Upper lobe of right lung (tissue), 1 donor: ENCODE measurements around the gene TSPAN14. TPM values are rescaled to one million over a fixed set of nuclear protein-coding genes. Genes with fewer than 3 reads are reported as not detected.

ENCODE experiments used
- ATAC-seq: fragments of 200-7000 bp; cut with Tn5 transposase; one replicate; pipeline ENCODE4 v1.9.1; 2020; ENCODE audit warnings: mild to moderate bottlenecking, moderate library complexity
- DNase-seq: peaks from one replicate; pipeline ENCODE4 v3.0.0-alpha.2; 2020
- H3K27ac ChIP-seq: fragments of 200-600 bp; one replicate; pipeline ENCODE4 v1.8.0; 2022
- H3K27me3 ChIP-seq: fragments of 200-600 bp; one replicate; pipeline ENCODE4 v1.8.0; 2022; ENCODE audit warnings: mild to moderate bottlenecking
- H3K36me3 ChIP-seq: fragments of 200-600 bp; one replicate; pipeline ENCODE4 v1.8.0; 2022
- H3K4me1 ChIP-seq: fragments of 200-600 bp; one replicate; pipeline ENCODE4 v1.8.0; 2022
- H3K4me3 ChIP-seq: fragments of 200-600 bp; one replicate; pipeline ENCODE4 v1.8.0; 2022; ENCODE audit warnings: mild to moderate bottlenecking
- H3K9me3 ChIP-seq: fragments of 200-600 bp; one replicate; pipeline ENCODE4 v1.8.0; 2022
- intact Hi-C: fragments of 100-400 bp; cut with DNase I; formaldehyde crosslinking; loops from one replicate; pipeline ENCODE4 v1.11.0; 2022
- total RNA-seq: library from RNA; stranded (reverse); fragmentation: NEBNext Ultra II Directional; extraction: Animal tissue kit (Norgen Biotek cat#: 25700); gene quantifications from one replicate; pipeline ENCODE4 v1.2.1, GENCODE V29; 2021
- TF ChIP-seq, protein P1 (sequence below): fragments of 200-600 bp; IDR thresholded peaks from one replicate; pipeline ENCODE4 v1.8.0; 2022; ENCODE audit warnings: antibody characterized with exemption
- donor health status: DM: no; HTN: yes; CAD: no; lungs with severe emphysema.

The TSPAN14 gene
- total RNA-seq, 1 donor from 2014 or later = 157 TPM

GRCh38 chr10:80518807-80519360, 64.8 kb downstream of the TSPAN14 start:
- peaks cover 83% of the 10 kb centered on the region for H3K36me3 ChIP-seq
- H3K27me3 ChIP-seq = no peaks in the 10 kb centered on the region
- intact Hi-C loops = no loop called here
- no peak overlapping the region for H3K27ac ChIP-seq
- peaks cover 16% of the 10 kb centered on the region for H3K4me1 ChIP-seq
- TF ChIP-seq, protein P1, sequence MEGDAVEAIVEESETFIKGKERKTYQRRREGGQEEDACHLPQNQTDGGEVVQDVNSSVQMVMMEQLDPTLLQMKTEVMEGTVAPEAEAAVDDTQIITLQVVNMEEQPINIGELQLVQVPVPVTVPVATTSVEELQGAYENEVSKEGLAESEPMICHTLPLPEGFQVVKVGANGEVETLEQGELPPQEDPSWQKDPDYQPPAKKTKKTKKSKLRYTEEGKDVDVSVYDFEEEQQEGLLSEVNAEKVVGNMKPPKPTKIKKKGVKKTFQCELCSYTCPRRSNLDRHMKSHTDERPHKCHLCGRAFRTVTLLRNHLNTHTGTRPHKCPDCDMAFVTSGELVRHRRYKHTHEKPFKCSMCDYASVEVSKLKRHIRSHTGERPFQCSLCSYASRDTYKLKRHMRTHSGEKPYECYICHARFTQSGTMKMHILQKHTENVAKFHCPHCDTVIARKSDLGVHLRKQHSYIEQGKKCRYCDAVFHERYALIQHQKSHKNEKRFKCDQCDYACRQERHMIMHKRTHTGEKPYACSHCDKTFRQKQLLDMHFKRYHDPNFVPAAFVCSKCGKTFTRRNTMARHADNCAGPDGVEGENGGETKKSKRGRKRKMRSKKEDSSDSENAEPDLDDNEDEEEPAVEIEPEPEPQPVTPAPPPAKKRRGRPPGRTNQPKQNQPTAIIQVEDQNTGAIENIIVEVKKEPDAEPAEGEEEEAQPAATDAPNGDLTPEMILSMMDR = no peak
- no peak for DNase-seq
- peak; percentile 3 for ATAC-seq
- no peak overlapping the region for H3K4me3 ChIP-seq
- H3K9me3 ChIP-seq = no peaks in the 10 kb centered on the region

DNA sequence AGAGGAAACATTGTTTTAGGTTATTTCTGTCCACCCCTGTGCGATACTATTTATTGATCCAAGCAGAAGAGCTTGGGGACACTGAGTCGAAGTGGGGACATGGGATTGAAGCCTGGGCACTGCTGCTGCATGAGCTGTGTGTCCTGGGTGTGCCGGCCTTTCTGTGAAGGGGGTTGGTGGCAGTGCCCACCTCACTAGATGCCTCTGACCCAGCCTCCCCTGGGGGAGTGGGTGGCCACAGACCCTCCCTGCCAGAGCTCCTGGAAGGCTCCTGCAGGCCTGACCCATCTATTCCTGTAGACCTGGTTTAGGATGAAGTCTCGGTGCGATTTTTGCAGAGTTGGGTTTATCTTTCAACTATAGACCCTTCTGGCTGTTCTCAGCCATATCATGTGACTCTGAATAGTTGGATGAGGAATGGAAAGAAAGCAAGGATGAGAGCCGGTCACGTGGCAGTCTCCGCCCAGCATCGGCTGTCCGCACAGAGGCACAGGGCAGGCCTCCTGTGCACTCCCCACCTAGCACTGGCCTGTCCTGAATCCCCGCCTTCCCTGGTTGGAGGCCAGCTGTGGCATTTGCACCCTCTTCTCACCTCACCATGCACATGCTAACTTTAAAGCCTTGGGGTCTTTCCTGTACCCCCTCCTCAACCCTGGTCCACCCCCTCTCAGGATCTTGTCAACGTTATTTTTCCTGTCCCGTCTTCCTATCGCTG, 66.0 kb downstream of the TSPAN14 start:
- no peak for DNase-seq
- no peaks in the 10 kb centered on the region for H3K27me3 ChIP-seq
- ATAC-seq = no peak
- intact Hi-C loops = no loop called here
- peaks cover 21% of the 10 kb centered on the region for H3K4me1 ChIP-seq
- peaks cover 71% of the 10 kb centered on the region for H3K36me3 ChIP-seq
- H3K9me3 ChIP-seq = no peaks in the 10 kb centered on the region
- TF ChIP-seq, protein P1 = no peak
- no peak overlapping the region for H3K27ac ChIP-seq
- no peak overlapping the region for H3K4me3 ChIP-seq

- TF ChIP-seq, protein P1 = no peak
- Histone ChIP-seq H3K9me3 (no peaks in the 10 kb centered on the region), H3K4me3 (no peak overlapping the region), H3K36me3 (peaks cover 63% of the 10 kb centered on the region), H3K27me3 (no peaks in the 10 kb centered on the region), H3K4me1 (peaks cover 29% of the 10 kb centered on the region), H3K27ac (no peak overlapping the region)
- DNase-seq (no peak), ATAC-seq (no peak)
- intact Hi-C loops = no loop called here
Observed at GRCh38 chr10:80520661-80521470, 66.8 kb downstream of the TSPAN14 start.

- no peak for DNase-seq
- Histone ChIP-seq H3K9me3 (no peaks in the 10 kb centered on the region), H3K27ac (no peak overlapping the region), H3K36me3 (peaks cover 44% of the 10 kb centered on the region), H3K4me3 (no peak overlapping the region), H3K4me1 (peaks cover 37% of the 10 kb centered on the region), H3K27me3 (no peaks in the 10 kb centered on the region)
- intact Hi-C loops = no loop called here
- no peak for ATAC-seq
- TF ChIP-seq, protein P1 = no peak
Observed at GRCh38 chr10:80522756-80523363, 68.8 kb downstream of the TSPAN14 start.

- H3K27ac ChIP-seq = no peak overlapping the region
- no peaks in the 10 kb centered on the region for H3K27me3 ChIP-seq
- intact Hi-C loops = no loop called here
- TF ChIP-seq, protein P1 = no peak
- no peaks in the 10 kb centered on the region for H3K9me3 ChIP-seq
- DNase-seq (no peak), ATAC-seq (peak; percentile 43)
- no peak overlapping the region for H3K4me3 ChIP-seq
- peaks cover 37% of the 10 kb centered on the region for H3K4me1 ChIP-seq
- H3K36me3 ChIP-seq = peaks cover 34% of the 10 kb centered on the region
Observed at GRCh38 chr10:80523773-80524172, 69.7 kb downstream of the TSPAN14 start.
